BJ (cell line): ENCODE measurements around the gene PRTN3. TPM values are rescaled to one million over a fixed set of nuclear protein-coding genes. Genes with fewer than 3 reads are reported as not detected.

Experiments used
- CTCF ChIA-PET: fragments of 350-600 bp; formaldehyde crosslinking; extraction: SDS; loops from one replicate; lab custom pipeline; 2021; ENCODE audit warnings: antibody characterized with exemption, inconsistent platforms; lab: Yijun Ruan, JAX
- POLR2A ChIA-PET: fragments of 300-600 bp; sonication (Branson Sonifier 250); formaldehyde crosslinking; extraction: SDS; loops from one replicate; lab custom pipeline; 2021; ENCODE audit warnings: antibody characterized with exemption; lab: Charles Lee
- DNase-seq: peaks from one replicate; pipeline ENCODE4 v3.0.0-alpha.2; 2011; ENCODE audit warnings: low read depth
- H3K27me3 ChIP-seq: 2 replicates; pipeline ENCODE4 v1.6.0; 2011; ENCODE audit warnings: low read length; ENCODE audit not compliant: control insufficient read depth, insufficient read depth
- H3K36me3 ChIP-seq: 2 replicates; pipeline ENCODE4 v1.5.1; 2011; ENCODE audit warnings: low read length; ENCODE audit not compliant: control insufficient read depth, insufficient read depth
- H3K4me3 ChIP-seq: 2 replicates; pipeline ENCODE4 v1.5.1; 2011; ENCODE audit warnings: low read depth, mild to moderate bottlenecking, control low read depth, low read length
- CTCF ChIP-seq: IDR thresholded peaks from 2 replicates; pipeline ENCODE4 v1.5.1; 2011; ENCODE audit warnings: low read depth, mild to moderate bottlenecking, control low read depth, inconsistent platforms, low read length, moderate library complexity; ENCODE audit not compliant: insufficient read depth
- polyA plus RNA-seq: library from polyadenylated mRNA; depleted of rRNA; stranded (reverse); fragments of >200 nt; gene quantifications from 2 replicates; pipeline ENCODE4 v1.2.3, GENCODE V29; 2011

Gene PRTN3
- polyA plus RNA-seq, 1 experiment: not detected

- Histone ChIP-seq H3K36me3 (peaks cover 57% of the 10 kb centered on the region), H3K27me3 (no peaks in the 10 kb centered on the region), H3K4me3 (no peak overlapping the region)
- ChIA-PET CTCF (interaction anchor here (0.6 kb wide), 1 partner anchor 461 kb away, joined by 3 read pairs; no protein-coding TSS in a partner anchor), POLR2A (no interaction called here)
- no peak for TF ChIP-seq CTCF
- DNase-seq: no peak
Observed at GRCh38 chr19:806815-807421, 33.9 kb upstream of the PRTN3 start.

- CTCF ChIA-PET: interaction anchor here (0.6 kb wide), 1 partner anchor 71 kb away, joined by 3 read pairs; no protein-coding TSS in a partner anchor
- Histone ChIP-seq H3K4me3 (no peak overlapping the region), H3K36me3 (peaks cover 56% of the 10 kb centered on the region), H3K27me3 (no peaks in the 10 kb centered on the region)
- POLR2A ChIA-PET: no interaction called here
- TF ChIP-seq CTCF: no peak
- no peak for DNase-seq
Observed at GRCh38 chr19:807627-808422, 33.0 kb upstream of the PRTN3 start.

- Histone ChIP-seq H3K4me3 (no peak overlapping the region), H3K27me3 (no peaks in the 10 kb centered on the region), H3K36me3 (peaks cover 54% of the 10 kb centered on the region)
- POLR2A ChIA-PET: no interaction called here
- no peak for DNase-seq
- CTCF ChIA-PET: interaction anchor here (0.6 kb wide), 1 partner anchor 71 kb away, joined by 3 read pairs; no protein-coding TSS in a partner anchor
- no peak for TF ChIP-seq CTCF
Observed at GRCh38 chr19:808423-808775, 32.4 kb upstream of the PRTN3 start.

- DNase-seq: no peak
- Histone ChIP-seq H3K27me3 (no peaks in the 10 kb centered on the region), H3K4me3 (no peak overlapping the region), H3K36me3 (peaks cover 43% of the 10 kb centered on the region)
- ChIA-PET POLR2A (no interaction called here), CTCF (interaction anchor here (0.7 kb wide), 1 partner anchor 23 kb away, joined by 3 read pairs; no protein-coding TSS in a partner anchor)
- no peak for TF ChIP-seq CTCF
Observed at GRCh38 chr19:810077-810855, 30.5 kb upstream of the PRTN3 start.

- POLR2A ChIA-PET: no interaction called here
- Histone ChIP-seq H3K36me3 (peaks cover 35% of the 10 kb centered on the region), H3K4me3 (no peak overlapping the region), H3K27me3 (no peaks in the 10 kb centered on the region)
- no peak for DNase-seq
- no peak for TF ChIP-seq CTCF
- CTCF ChIA-PET: interaction anchor here (0.8 to 1.2 kb wide), 2 partner anchors 9 to 40 kb away, joined by 3 to 4 read pairs; no protein-coding TSS in a partner anchor
Observed at GRCh38 chr19:810883-811489, 29.8 kb upstream of the PRTN3 start.
